NCI-H524 treated with DMSO at 0.1 percent for 48 hours (cell line): ENCODE results near the gene SIT1.

ENCODE experiments used
- DNase-seq: peaks from one replicate; lab custom pipeline; 2025; lab: John Stamatoyannopoulos, UW

The SIT1 gene

GRCh38 chr9:35605351-35606137 is 45.2 kb downstream of the SIT1 start:
- no peak for DNase-seq

GRCh38 chr9:35604578-35605350 is 46.0 kb downstream of the SIT1 start, which contains the start of gene TESK1:
Gene TESK1 (plus strand): TSS chr9:35605262. CDS start chr9:35605620, 358 bp downstream.
- no peak for DNase-seq

GRCh38 chr9:35603986-35604577 is 46.6 kb downstream of the SIT1 start:
- DNase-seq = peak; percentile 90

GRCh38 chr9:35603506-35603985 is 47.2 kb downstream of the SIT1 start:
- DNase-seq = no peak

- no peak for DNase-seq
Measured at GRCh38 chr9:35599763-35600604, 50.7 kb downstream of the SIT1 start.
